ENCODE measurements around the gene NMT2.

NMT2 gene

GRCh38 chr10:15088428-15089261 lies 79.8 kb downstream of the NMT2 start, which contains the start of gene ACBD7:
TSS of gene ACBD7 (minus strand) at chr10:15088776. CDS start at chr10:15088728, 48 bp downstream.
- FAIRE-seq, result no peak

- peak; percentile 98 for FAIRE-seq
These were observed 84.0 kb downstream of the NMT2 start for GRCh38 chr10:15084502-15084922.

GRCh38 chr10:15083674-15084501 lies 84.6 kb downstream of the NMT2 start:
- FAIRE-seq, result no peak

- FAIRE-seq, result no peak
These were observed 93.1 kb downstream of the NMT2 start for GRCh38 chr10:15075421-15075820.

GRCh38 chr10:15072358-15072757 lies 96.1 kb downstream of the NMT2 start:
- no peak for FAIRE-seq

GRCh38 chr10:15069230-15069629 lies 99.3 kb downstream of the NMT2 start:
- FAIRE-seq, result no peak

GRCh38 chr10:15068802-15069201 lies 99.7 kb downstream of the NMT2 start:
- no peak for FAIRE-seq

GRCh38 chr10:15067154-15067553 lies 101.3 kb downstream of the NMT2 start:
- no peak for FAIRE-seq

- FAIRE-seq, result no peak
These were observed 107.9 kb downstream of the NMT2 start for GRCh38 chr10:15060638-15061037.

- FAIRE-seq, result no peak
These were observed 108.6 kb downstream of the NMT2 start for GRCh38 chr10:15059914-15060313.

GRCh38 chr10:15058689-15059088 lies 109.8 kb downstream of the NMT2 start:
- FAIRE-seq, result no peak

All from endometrium (tissue), 2 donors.